ENCODE data around the gene TNK2.

DNA sequence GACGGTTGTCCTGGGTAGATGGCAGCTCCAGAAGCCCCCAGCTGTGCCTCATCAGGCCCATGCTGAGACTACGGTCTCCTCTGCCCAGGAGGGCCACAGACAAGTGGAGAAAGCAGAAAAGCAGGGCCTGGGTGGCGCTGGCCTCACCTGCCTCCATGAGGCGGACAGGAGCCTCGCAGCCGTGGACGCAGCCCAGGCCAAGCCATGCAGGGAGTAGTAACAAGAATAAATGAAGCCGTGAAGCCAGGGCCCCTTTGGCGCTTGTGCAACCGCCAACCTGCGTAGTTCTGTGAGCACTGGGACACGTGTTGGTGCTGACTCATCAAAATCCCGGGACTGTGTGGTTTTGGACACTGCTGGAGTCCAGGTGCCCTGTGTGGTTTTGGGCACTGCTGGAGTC is 84.4 kb downstream of the TNK2 start:
- TF ChIP-seq, protein P1, sequence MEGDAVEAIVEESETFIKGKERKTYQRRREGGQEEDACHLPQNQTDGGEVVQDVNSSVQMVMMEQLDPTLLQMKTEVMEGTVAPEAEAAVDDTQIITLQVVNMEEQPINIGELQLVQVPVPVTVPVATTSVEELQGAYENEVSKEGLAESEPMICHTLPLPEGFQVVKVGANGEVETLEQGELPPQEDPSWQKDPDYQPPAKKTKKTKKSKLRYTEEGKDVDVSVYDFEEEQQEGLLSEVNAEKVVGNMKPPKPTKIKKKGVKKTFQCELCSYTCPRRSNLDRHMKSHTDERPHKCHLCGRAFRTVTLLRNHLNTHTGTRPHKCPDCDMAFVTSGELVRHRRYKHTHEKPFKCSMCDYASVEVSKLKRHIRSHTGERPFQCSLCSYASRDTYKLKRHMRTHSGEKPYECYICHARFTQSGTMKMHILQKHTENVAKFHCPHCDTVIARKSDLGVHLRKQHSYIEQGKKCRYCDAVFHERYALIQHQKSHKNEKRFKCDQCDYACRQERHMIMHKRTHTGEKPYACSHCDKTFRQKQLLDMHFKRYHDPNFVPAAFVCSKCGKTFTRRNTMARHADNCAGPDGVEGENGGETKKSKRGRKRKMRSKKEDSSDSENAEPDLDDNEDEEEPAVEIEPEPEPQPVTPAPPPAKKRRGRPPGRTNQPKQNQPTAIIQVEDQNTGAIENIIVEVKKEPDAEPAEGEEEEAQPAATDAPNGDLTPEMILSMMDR (IDR thresholded peaks at IDR 0.05): no peak
- TF ChIP-seq POLR2A (IDR thresholded peaks at IDR 0.05): no peak

All from body of pancreas (tissue), 4 donors.